DND-41 (cell line): Measurements from ENCODE around the gene CACNA1F.

ENCODE experiments used
- ATAC-seq: fragments of 200-7000 bp; cut with Tn5 transposase; 3 replicates; pipeline ENCODE4 v1.9.1; 2021; ENCODE audit warnings: low read depth; ENCODE audit not compliant: insufficient read depth
- DNase-seq: peaks from one replicate; pipeline ENCODE4 v3.0.0-alpha.2; 2020
- H2AFZ ChIP-seq: 2 replicates; pipeline ENCODE4 v1.6.0; 2012; ENCODE audit warnings: low read depth, low read length
- H3K27ac ChIP-seq: 2 replicates; pipeline ENCODE4 v1.5.1; 2012; ENCODE audit warnings: low read length, inconsistent platforms
- H3K27me3 ChIP-seq: fragments of 200-600 bp; sonication (generic); 2 replicates; pipeline ENCODE4 v1.6.0; 2012; ENCODE audit warnings: low read length, mild to moderate bottlenecking, inconsistent platforms; ENCODE audit not compliant: insufficient read depth, poor library complexity
- H3K36me3 ChIP-seq: 2 replicates; pipeline ENCODE4 v1.5.1; 2012; ENCODE audit warnings: low read length, inconsistent platforms; ENCODE audit not compliant: insufficient read depth
- H3K4me1 ChIP-seq: 2 replicates; pipeline ENCODE4 v1.5.1; 2012; ENCODE audit warnings: mild to moderate bottlenecking, low read length; ENCODE audit not compliant: insufficient read depth
- H3K4me2 ChIP-seq: 2 replicates; pipeline ENCODE4 v1.6.0; 2012; ENCODE audit warnings: mild to moderate bottlenecking, moderate library complexity, low read length, inconsistent platforms; ENCODE audit not compliant: insufficient read depth
- H3K4me3 ChIP-seq, 2 experiments: fragments of 200-600 bp in 1 of 2; shearing (Covaris generic) in 1 of 2; 2 replicates each; pipeline ENCODE4 v1.5.1; 2012 to 2016; ENCODE audit warnings: inconsistent platforms in 2 of 2, low read length in 2 of 2, mild to moderate bottlenecking in 2 of 2, low read depth in 1 of 2, moderate library complexity in 1 of 2
- H3K79me2 ChIP-seq: 2 replicates; pipeline ENCODE4 v1.6.0; 2012; ENCODE audit warnings: low read length, inconsistent platforms; ENCODE audit not compliant: insufficient read depth
- H3K9ac ChIP-seq: 2 replicates; pipeline ENCODE4 v1.6.0; 2012; ENCODE audit warnings: low read depth, mild to moderate bottlenecking, inconsistent platforms, low read length, moderate library complexity
- H3K9me3 ChIP-seq: 2 replicates; pipeline ENCODE4 v1.5.1; 2012; ENCODE audit warnings: low read length, moderate library complexity, mild to moderate bottlenecking, inconsistent platforms; ENCODE audit not compliant: insufficient read depth, severe bottlenecking
- H4K20me1 ChIP-seq: 2 replicates; pipeline ENCODE4 v1.6.0; 2012; ENCODE audit warnings: low read length; ENCODE audit not compliant: insufficient read depth
- CTCF ChIP-seq: IDR thresholded peaks from 2 replicates; pipeline ENCODE4 v1.5.1; 2012; ENCODE audit warnings: borderline replicate concordance, low read length, moderate library complexity, mild to moderate bottlenecking; ENCODE audit not compliant: poor library complexity, severe bottlenecking; ENCODE audit errors: extremely low read depth
- EZH2 ChIP-seq: IDR thresholded peaks from 3 replicates; pipeline ENCODE4 v1.6.1; 2012; ENCODE audit warnings: borderline replicate concordance, low read depth, mild to moderate bottlenecking, moderate library complexity, low read length, inconsistent platforms; ENCODE audit not compliant: severe bottlenecking

The CACNA1F gene

DNA sequence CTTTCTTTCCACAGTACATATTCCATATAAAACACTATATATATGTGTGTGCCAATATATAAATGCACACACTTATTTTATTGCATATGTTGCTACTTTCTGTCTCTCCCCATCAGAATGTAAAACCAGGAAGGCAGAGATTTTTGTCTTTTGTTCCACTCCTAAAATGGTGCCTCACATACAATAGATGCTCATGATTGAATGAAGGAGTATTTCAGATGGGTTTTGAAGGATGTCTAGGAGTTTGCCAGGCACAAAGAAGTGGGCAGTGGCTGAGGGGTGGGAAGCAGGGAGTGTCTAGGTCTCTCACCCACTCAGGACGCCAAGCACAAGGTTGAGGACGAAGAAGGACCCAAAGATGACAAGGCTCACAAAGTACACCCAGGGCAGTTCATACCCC lies 5.4 kb downstream of the CACNA1F start:
- Histone ChIP-seq H3K27ac (no peak overlapping the region), H4K20me1 (no peaks in the 10 kb centered on the region), H3K9me3 (no peaks in the 10 kb centered on the region), H3K9ac (no peak overlapping the region), H3K4me2 (no peak overlapping the region), H3K27me3 (no peaks in the 10 kb centered on the region), H2AFZ (no peak overlapping the region), H3K4me1 (no peaks in the 10 kb centered on the region), H3K4me3 (no peak overlapping the region), H3K79me2 (no peaks in the 10 kb centered on the region), H3K36me3 (no peaks in the 10 kb centered on the region)
- TF ChIP-seq EZH2 (no peak), CTCF (no peak)
- DNase-seq (no peak), ATAC-seq (no peak)

GRCh38 chrX:49226946-49227345 lies 6.2 kb downstream of the CACNA1F start:
- no peaks in the 10 kb centered on the region for H3K4me1 ChIP-seq
- no peaks in the 10 kb centered on the region for H3K79me2 ChIP-seq
- H3K27me3 ChIP-seq: no peaks in the 10 kb centered on the region
- no peaks in the 10 kb centered on the region for H3K36me3 ChIP-seq
- H4K20me1 ChIP-seq: no peaks in the 10 kb centered on the region
- H3K27ac ChIP-seq: no peak overlapping the region
- no peak overlapping the region for H3K9ac ChIP-seq
- no peak overlapping the region for H3K4me3 ChIP-seq
- no peak overlapping the region for H3K4me2 ChIP-seq
- DNase-seq: no peak
- no peak for TF ChIP-seq CTCF
- no peak for TF ChIP-seq EZH2
- no peaks in the 10 kb centered on the region for H3K9me3 ChIP-seq
- H2AFZ ChIP-seq: no peak overlapping the region
- ATAC-seq: no peak

DNA sequence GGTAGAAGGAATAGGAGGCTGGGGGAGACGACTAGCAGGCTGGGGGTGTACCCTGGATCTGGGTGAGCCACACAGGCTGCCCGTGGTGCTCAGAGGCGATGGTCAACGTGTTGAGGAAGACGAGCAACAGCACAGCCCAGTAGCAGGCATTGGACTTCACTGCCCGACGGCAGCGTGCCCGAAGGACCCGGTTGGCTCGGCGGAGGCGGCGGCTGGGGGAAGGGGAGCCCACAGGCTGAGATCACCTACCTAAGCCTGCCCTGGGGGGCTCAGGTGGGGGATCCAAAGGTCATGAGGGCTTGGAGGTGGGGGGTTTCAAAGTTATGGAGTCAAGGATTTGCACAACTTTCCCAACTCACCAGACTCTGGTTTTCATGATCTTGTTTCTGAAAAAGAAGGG lies 7.3 kb downstream of the CACNA1F start:
- DNase-seq: no peak
- Histone ChIP-seq H3K27ac (no peak overlapping the region), H4K20me1 (no peaks in the 10 kb centered on the region), H3K9me3 (no peaks in the 10 kb centered on the region), H3K4me1 (no peaks in the 10 kb centered on the region), H2AFZ (no peak overlapping the region), H3K27me3 (no peaks in the 10 kb centered on the region), H3K79me2 (no peaks in the 10 kb centered on the region), H3K4me3 (no peak overlapping the region), H3K9ac (no peak overlapping the region), H3K4me2 (no peak overlapping the region), H3K36me3 (no peaks in the 10 kb centered on the region)
- no peak for ATAC-seq
- TF ChIP-seq CTCF (no peak), EZH2 (no peak)

DNA sequence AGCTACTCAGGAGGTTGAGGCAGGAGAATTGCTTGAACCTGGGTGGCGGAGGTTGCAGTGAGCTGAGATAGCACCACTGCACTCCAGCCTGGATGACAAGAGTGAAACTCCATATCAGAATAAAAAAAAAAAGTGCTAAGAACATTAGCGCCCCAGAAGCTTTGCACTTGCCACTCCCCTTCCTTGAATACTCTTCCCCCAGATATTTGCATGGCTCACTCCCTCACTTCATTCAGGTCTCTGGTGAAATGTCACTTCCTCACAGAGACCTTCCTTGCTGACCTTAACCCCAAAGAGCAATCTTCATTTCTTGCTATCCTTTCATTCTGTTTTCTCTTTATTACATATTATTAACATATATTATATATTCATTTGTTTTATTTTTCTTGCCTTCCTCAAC lies 11.3 kb downstream of the CACNA1F start:
- TF ChIP-seq EZH2 (no peak), CTCF (no peak)
- Histone ChIP-seq H3K4me3 (no peak overlapping the region), H3K27ac (no peak overlapping the region), H3K9ac (no peak overlapping the region), H4K20me1 (no peaks in the 10 kb centered on the region), H3K9me3 (no peaks in the 10 kb centered on the region), H3K4me1 (no peaks in the 10 kb centered on the region), H3K79me2 (no peaks in the 10 kb centered on the region), H3K36me3 (no peaks in the 10 kb centered on the region), H2AFZ (no peak overlapping the region), H3K4me2 (no peak overlapping the region), H3K27me3 (no peaks in the 10 kb centered on the region)
- DNase-seq (no peak), ATAC-seq (no peak)
